DND-41 (cell line): ENCODE results near the gene RPH3AL.
"Not testable (repeated sequence)": the region's sequence is repeated elsewhere in the genome, so short reads cannot be mapped to it uniquely, and the experiment has no call there.

Experiments
- EZH2 ChIP-seq: IDR thresholded peaks from 3 replicates; pipeline ENCODE4 v1.6.1; 2012; ENCODE audit warnings: borderline replicate concordance, low read depth, mild to moderate bottlenecking, moderate library complexity, low read length, inconsistent platforms; ENCODE audit not compliant: severe bottlenecking
- TF ChIP-seq, protein P1 (sequence below): IDR thresholded peaks from 2 replicates; pipeline ENCODE4 v1.5.1; 2012; ENCODE audit warnings: borderline replicate concordance, low read length, moderate library complexity, mild to moderate bottlenecking; ENCODE audit not compliant: poor library complexity, severe bottlenecking; ENCODE audit errors: extremely low read depth

DNA sequence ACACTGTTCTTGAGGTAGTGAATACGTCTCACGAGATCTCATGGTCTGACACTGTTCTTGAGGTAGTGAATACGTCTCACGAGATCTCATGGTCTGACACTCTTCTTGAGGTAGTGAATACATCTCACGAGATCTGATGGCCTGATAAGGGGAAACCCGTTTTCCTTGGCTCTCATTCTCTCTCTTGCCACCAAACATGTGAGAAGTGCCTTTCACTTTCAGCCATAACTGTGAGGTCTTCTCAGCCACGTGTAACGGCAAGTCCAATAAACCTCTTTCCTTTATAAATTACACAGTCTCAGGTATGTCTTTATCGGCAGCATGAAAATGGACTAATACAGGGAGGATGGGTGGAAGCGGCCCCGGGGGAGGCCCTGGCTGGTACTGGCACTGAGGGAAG lies 184.0 kb downstream of the RPH3AL start:
- TF ChIP-seq, protein P1, sequence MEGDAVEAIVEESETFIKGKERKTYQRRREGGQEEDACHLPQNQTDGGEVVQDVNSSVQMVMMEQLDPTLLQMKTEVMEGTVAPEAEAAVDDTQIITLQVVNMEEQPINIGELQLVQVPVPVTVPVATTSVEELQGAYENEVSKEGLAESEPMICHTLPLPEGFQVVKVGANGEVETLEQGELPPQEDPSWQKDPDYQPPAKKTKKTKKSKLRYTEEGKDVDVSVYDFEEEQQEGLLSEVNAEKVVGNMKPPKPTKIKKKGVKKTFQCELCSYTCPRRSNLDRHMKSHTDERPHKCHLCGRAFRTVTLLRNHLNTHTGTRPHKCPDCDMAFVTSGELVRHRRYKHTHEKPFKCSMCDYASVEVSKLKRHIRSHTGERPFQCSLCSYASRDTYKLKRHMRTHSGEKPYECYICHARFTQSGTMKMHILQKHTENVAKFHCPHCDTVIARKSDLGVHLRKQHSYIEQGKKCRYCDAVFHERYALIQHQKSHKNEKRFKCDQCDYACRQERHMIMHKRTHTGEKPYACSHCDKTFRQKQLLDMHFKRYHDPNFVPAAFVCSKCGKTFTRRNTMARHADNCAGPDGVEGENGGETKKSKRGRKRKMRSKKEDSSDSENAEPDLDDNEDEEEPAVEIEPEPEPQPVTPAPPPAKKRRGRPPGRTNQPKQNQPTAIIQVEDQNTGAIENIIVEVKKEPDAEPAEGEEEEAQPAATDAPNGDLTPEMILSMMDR, result not testable (repeated sequence)
- not testable (repeated sequence) for TF ChIP-seq EZH2
